GM12878 (cell line): ENCODE measurements around the gene DARS1. TPM values are rescaled to one million over a fixed set of nuclear protein-coding genes. Genes with fewer than 3 reads are reported as not detected.

ENCODE experiments used
- ATAC-seq: fragments of 200-7000 bp; cut with Tn5 transposase; 3 replicates; pipeline ENCODE4 v1.9.1; 2020; ENCODE audit warnings: mild to moderate bottlenecking, moderate library complexity
- BruUV-seq: library from RNA; stranded (reverse); fragments of 400-500 nt; replicated peaks from 2 replicates; lab custom pipeline; 2021; lab: Mats Ljungman, UMichigan
- CTCF ChIA-PET: fragments of 300-600 bp; sonication (Branson Sonifier 250); formaldehyde crosslinking; extraction: SDS; loops from one replicate; lab custom pipeline; 2021; ENCODE audit warnings: inconsistent platforms; lab: Yijun Ruan, JAX
- POLR2A ChIA-PET: fragments of 350-600 bp; formaldehyde crosslinking; extraction: SDS; loops from one replicate; lab custom pipeline; 2021; ENCODE audit warnings: inconsistent platforms; lab: Charles Lee
- RAD21 ChIA-PET: fragments of 300-600 bp; sonication (Branson Sonifier 250); formaldehyde crosslinking; loops from one replicate; lab custom pipeline; 2023; ENCODE audit warnings: antibody characterized with exemption; ENCODE audit not compliant: unreplicated experiment; lab: Charles Lee
- SMC1A ChIA-PET: fragments of 300-600 bp; sonication (Branson Sonifier 250); formaldehyde crosslinking; loops from one replicate; lab custom pipeline; 2023; ENCODE audit not compliant: unreplicated experiment, uncharacterized antibody; lab: Charles Lee
- DNase-seq: peaks from one replicate; pipeline ENCODE4 v3.0.0-alpha.2; 2011; ENCODE audit warnings: low read depth, low spot score
- FAIRE-seq: peaks from 3 replicates; lab custom pipeline; 2011; peaks lifted over from hg19 to GRCh38; lab: Jason Lieb, UNC
- H2AFZ ChIP-seq: 2 replicates; pipeline ENCODE4 v1.6.0; 2011; ENCODE audit warnings: low read depth, low read length, control low read depth; ENCODE audit not compliant: control insufficient read depth
- H3K27ac ChIP-seq: 2 replicates; pipeline ENCODE4 v1.5.1; 2011; ENCODE audit warnings: control low read depth; ENCODE audit not compliant: control insufficient read depth, insufficient read depth
- H3K27me3 ChIP-seq, 2 experiments: replicated peaks in 1 of 2; 2 replicates each; pipeline versions ENCODE4 v1.6.0 to v1.6.1; 2011; ENCODE audit warnings: low read length in 1 of 2; ENCODE audit not compliant: control insufficient read depth in 2 of 2, insufficient read depth in 2 of 2
- H3K36me3 ChIP-seq, 2 experiments: 2 replicates each; pipeline ENCODE4 v1.5.1; 2011; ENCODE audit warnings: low read length in 1 of 2; ENCODE audit not compliant: control insufficient read depth in 2 of 2, insufficient read depth in 2 of 2
- H3K4me1 ChIP-seq: 2 replicates; pipeline ENCODE4 v1.6.1; 2011; ENCODE audit warnings: mild to moderate bottlenecking, low read length, moderate library complexity, mixed read lengths; ENCODE audit not compliant: control insufficient read depth, insufficient read depth
- H3K4me2 ChIP-seq: 2 replicates; pipeline ENCODE4 v1.6.0; 2011; ENCODE audit warnings: control low read depth; ENCODE audit not compliant: control insufficient read depth, insufficient read depth
- H3K4me3 ChIP-seq: fragments of 200-600 bp; sonication (generic); 2 replicates; pipeline ENCODE4 v1.5.1; 2016
- H3K79me2 ChIP-seq: 2 replicates; pipeline ENCODE4 v1.6.0; 2011; ENCODE audit warnings: low read length; ENCODE audit not compliant: control insufficient read depth, insufficient read depth
- H3K9ac ChIP-seq: 2 replicates; pipeline ENCODE4 v1.8.0; 2011; ENCODE audit warnings: low read length, control low read depth, mixed read lengths; ENCODE audit not compliant: control insufficient read depth, insufficient read depth
- H3K9me3 ChIP-seq: replicated peaks from 3 replicates; pipeline ENCODE4 v1.5.1; 2011; ENCODE audit warnings: mild to moderate bottlenecking, low read length; ENCODE audit not compliant: control insufficient read depth, insufficient read depth
- H4K20me1 ChIP-seq: 2 replicates; pipeline ENCODE4 v1.6.0; 2011; ENCODE audit not compliant: control insufficient read depth, insufficient read depth
- BCLAF1 ChIP-seq: fragments of 450-650 bp; IDR thresholded peaks from 2 replicates; pipeline ENCODE4 v1.6.1; 2017; ENCODE audit warnings: antibody characterized with exemption, mild to moderate bottlenecking, moderate library complexity
- DPF2 ChIP-seq: fragments of 450-650 bp; IDR thresholded peaks from 2 replicates; pipeline ENCODE4 v1.6.1; 2017; ENCODE audit warnings: mild to moderate bottlenecking
- NKRF ChIP-seq: fragments of 450-650 bp; conservative IDR thresholded peaks from 2 replicates; pipeline ENCODE4 v1.6.1; 2017; ENCODE audit warnings: mild to moderate bottlenecking, moderate library complexity
- PKNOX1 ChIP-seq: fragments of 450-650 bp; IDR thresholded peaks from 2 replicates; pipeline ENCODE4 v1.6.1; 2016; ENCODE audit warnings: mild to moderate bottlenecking
- POLR2A ChIP-seq: IDR thresholded peaks from 2 replicates; pipeline ENCODE4 v1.6.1; 2011; ENCODE audit warnings: low read depth, mild to moderate bottlenecking, low read length
- SREBF2 ChIP-seq: IDR thresholded peaks from 2 replicates; pipeline ENCODE4 v1.6.1; 2012; ENCODE audit warnings: mild to moderate bottlenecking, low read length
- SRF ChIP-seq, 2 experiments: IDR thresholded peaks; 2 replicates each; pipeline ENCODE4 v1.6.1; 2011; ENCODE audit warnings: low read depth in 2 of 2, low read length in 2 of 2, mild to moderate bottlenecking in 1 of 2, moderate library complexity in 1 of 2
- SUZ12 ChIP-seq: fragments of 200-600 bp; sonication (generic); IDR thresholded peaks from one replicate; pipeline ENCODE4 v1.6.1; 2018; ENCODE audit warnings: antibody characterized with exemption, mild to moderate bottlenecking; ENCODE audit not compliant: unreplicated experiment
- TCF12 ChIP-seq: IDR thresholded peaks from 2 replicates; pipeline ENCODE4 v1.6.1; 2011; ENCODE audit warnings: low read depth, mild to moderate bottlenecking, low read length
- ZBTB11 ChIP-seq: fragments of 450-650 bp; formaldehyde crosslinking; IDR thresholded peaks from 2 replicates; pipeline ENCODE4 v1.5.0; 2022; ENCODE audit warnings: mild to moderate bottlenecking, missing genetic modification characterization
- ZSCAN29 ChIP-seq: fragments of 450-650 bp; IDR thresholded peaks from 2 replicates; pipeline ENCODE4 v1.6.1; 2017; ENCODE audit warnings: mild to moderate bottlenecking, moderate library complexity
- WGBS: methylation state at CpG from one replicate; pipeline ENCODE4 v1.1.6; 2016; ENCODE audit warnings: low lambda C conversion rate; ENCODE audit not compliant: insufficient replicate concordance, insufficient coverage; ENCODE audit errors: missing lambda C conversion rate; 5-methylcytosine and 5-hydroxymethylcytosine counted together
- in situ Hi-C: fragments of 300-500 bp; cut with MboI; formaldehyde crosslinking; loops from 9 replicates; pipeline ENCODE4 v1.14.3; 2018; ENCODE audit warnings: mixed read lengths
- intact Hi-C: fragments of 100-400 bp; cut with micrococcal nuclease; formaldehyde crosslinking; loops from one replicate; pipeline ENCODE4 v1.14.2; 2022; ENCODE audit not compliant: unreplicated experiment
- polyA plus RNA-seq, 11 experiments: library from polyadenylated mRNA; depleted of rRNA in 4 of 11; unstranded in 6 of 11; stranded (reverse) in 5 of 11; fragments of >200 nt; fragmentation: Nextera tagmentation in 4 of 11; fragmentation: Illumina TruSeq in 1 of 11; extraction: Ambion mirVana in 4 of 11; extraction: Trizol in 1 of 11; gene quantifications; 1 replicate in 1 of 11; 2 replicates in 10 of 11; pipeline versions ENCODE4 v1.2.1 to v1.2.3, GENCODE V29; 2011 to 2016; ENCODE audit warnings: inconsistent platforms in 2 of 11, missing spikeins in 2 of 11, low read depth in 1 of 11
- total RNA-seq, 4 experiments: library from RNA; depleted of rRNA in 3 of 4; stranded (reverse); fragments of >200 nt in 3 of 4; fragmentation: Illumina TruSeq in 1 of 4; extraction: Trizol in 1 of 4; gene quantifications; 2 replicates each; pipeline versions ENCODE4 v1.2.1 to v1.2.3, GENCODE V29; 2013 to 2021

Gene DARS1
- total and polyA plus RNA-seq, 10 of the 15 experiments (the other 5 are each of a cell fraction or from before 2014, with no cell fraction given), result 91.0 to 387 (median 137) TPM

GRCh38 chr2:135944625-135945024, 40.8 kb downstream of the DARS1 start:
- no peak for FAIRE-seq
- BruUV-seq, result no TSS peak

More at GRCh38 chr2:135944625-135945024, 40.8 kb downstream of the DARS1 start:
- no peak overlapping the region for H2AFZ ChIP-seq
- no peak overlapping the region for H3K27ac ChIP-seq
- in situ Hi-C loops, result no loop called here
- H3K4me2 ChIP-seq, result no peak overlapping the region
- RAD21 ChIA-PET, result interaction anchor here (0.6 to 2.1 kb wide), 4 partner anchors 12 to 440 kb away, joined by 4 to 10 read pairs (median 5); no protein-coding TSS in a partner anchor
- H4K20me1 ChIP-seq, result no peaks in the 10 kb centered on the region; the same call in 1 of the 2 replicates
- SMC1A ChIA-PET, result interaction anchor here (1.0 to 2.3 kb wide), 6 partner anchors 14 to 102 kb away, joined by 3 to 10 read pairs (median 4); no protein-coding TSS in a partner anchor
- CTCF ChIA-PET, result interaction anchor here (0.9 to 1.5 kb wide), 6 partner anchors 9 to 76 kb away, joined by 3 read pairs; partner anchors contain the start of gene DARS1
- no peaks in the 10 kb centered on the region for H3K27me3 ChIP-seq
- H3K9me3 ChIP-seq, result peaks cover 4% of the 10 kb centered on the region; the same call in 2 of the 3 replicates
- TF ChIP-seq PKNOX1 (no peak), SRF (IDR thresholded peaks at IDR 0.05; ENCODE audit: low read depth in 2 of 2, low read length in 2 of 2) (no peak), NKRF (no peak), TCF12 (no peak), ZSCAN29 (no peak), BCLAF1 (no peak), ZBTB11 (CRISPR knock-in tag) (no peak), POLR2A (no peak), SREBF2 (no peak), SUZ12 (no peak), DPF2 (no peak)
- no peak for DNase-seq
- WGBS, result 95% methylated on average over 1 of the region's 1 CpG
- H3K9ac ChIP-seq, result no peak overlapping the region
- H3K4me3 ChIP-seq, result no peak overlapping the region
- H3K36me3 ChIP-seq, result peaks cover 1 to 7% of the 10 kb centered on the region in 2 experiments; a peak in 3 of 4 replicates
- POLR2A ChIA-PET, result interaction anchor here (1.0 kb wide), 1 partner anchor 11 kb away, joined by 8 read pairs; no protein-coding TSS in a partner anchor
- peaks cover 4% of the 10 kb centered on the region for H3K79me2 ChIP-seq
- H3K4me1 ChIP-seq, result peaks cover 3% of the 10 kb centered on the region
- intact Hi-C loops, result no loop called here
- ATAC-seq, result no peak
